NCI-H146 treated with DMSO at 0.1 percent for 48 hours (cell line): ENCODE measurements around the gene AWAT2.

Experiments used
- DNase-seq: peaks from one replicate; lab custom pipeline; 2025; ENCODE audit not compliant: unreplicated experiment; lab: John Stamatoyannopoulos, UW

The AWAT2 gene, protein sequence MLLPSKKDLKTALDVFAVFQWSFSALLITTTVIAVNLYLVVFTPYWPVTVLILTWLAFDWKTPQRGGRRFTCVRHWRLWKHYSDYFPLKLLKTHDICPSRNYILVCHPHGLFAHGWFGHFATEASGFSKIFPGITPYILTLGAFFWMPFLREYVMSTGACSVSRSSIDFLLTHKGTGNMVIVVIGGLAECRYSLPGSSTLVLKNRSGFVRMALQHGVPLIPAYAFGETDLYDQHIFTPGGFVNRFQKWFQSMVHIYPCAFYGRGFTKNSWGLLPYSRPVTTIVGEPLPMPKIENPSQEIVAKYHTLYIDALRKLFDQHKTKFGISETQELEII

GRCh38 chrX:70049925-70050324 is at the start of gene AWAT2:
AWAT2 (minus strand) TSS chrX:70049938; CDS start chrX:70049932, 6 bp downstream.
- DNase-seq = no peak

- no peak for DNase-seq
Measured at GRCh38 chrX:70096052-70096451, 46.3 kb upstream of the AWAT2 start.

DNA sequence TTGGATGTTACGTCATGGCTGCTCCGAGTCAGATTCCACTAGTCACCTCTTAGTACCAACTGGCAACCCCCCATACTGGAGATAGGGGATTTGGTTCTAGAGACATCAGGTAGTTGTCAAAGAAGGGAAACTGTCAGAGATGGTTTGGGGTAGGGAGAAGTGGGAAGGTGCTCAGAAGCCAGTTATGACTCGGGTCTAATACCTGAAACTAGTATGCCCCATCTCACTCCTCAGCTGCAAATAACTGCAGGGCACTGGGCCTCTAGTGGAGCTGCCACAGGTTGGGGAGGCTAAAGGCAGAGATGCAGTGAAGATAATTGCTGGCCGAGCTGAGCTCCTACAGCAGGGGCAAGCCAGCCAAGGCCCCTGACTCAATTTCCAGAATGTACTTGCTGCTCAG is 42.5 kb upstream of the AWAT2 start:
- DNase-seq = no peak

- no peak for DNase-seq
Measured at GRCh38 chrX:70089604-70090297, 40.0 kb upstream of the AWAT2 start.

GRCh38 chrX:70088751-70089150 is 39.0 kb upstream of the AWAT2 start:
- no peak for DNase-seq

DNA sequence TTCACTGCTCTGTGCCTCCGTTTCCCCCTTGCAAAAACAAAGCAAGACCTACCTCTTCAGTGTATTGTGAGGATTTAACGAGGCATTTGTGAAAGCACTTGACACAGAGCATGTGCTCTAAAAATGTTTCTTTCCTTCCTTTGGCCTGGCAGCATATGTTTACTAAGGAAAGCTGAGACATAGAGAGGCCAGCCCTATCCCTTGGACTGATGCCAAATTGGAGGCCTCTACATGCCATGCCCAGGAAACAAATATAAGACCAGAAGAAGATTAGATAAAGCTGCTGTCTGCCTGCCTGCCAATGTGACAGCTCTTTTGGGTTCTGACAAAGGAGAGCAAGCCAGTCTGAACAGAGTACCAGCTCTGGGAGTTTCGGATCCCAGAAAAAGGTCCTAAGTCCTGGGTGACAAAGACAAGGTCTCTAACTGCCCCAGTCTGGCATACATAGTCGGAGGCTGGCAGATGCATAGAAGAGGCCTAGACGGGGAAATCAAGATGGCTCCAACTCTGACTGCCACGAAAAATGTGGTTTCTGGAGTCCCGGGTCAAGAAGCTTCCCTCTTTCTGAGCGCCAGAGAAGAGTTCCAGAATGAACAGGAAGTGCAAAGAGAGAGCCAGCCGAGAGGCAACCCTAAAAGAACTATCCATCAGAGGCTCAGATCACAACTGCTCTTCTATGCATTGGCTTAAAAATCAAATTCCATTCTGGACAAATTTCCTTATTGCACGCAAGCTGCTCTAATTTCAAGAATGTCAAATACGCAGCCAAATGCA is 38.3 kb upstream of the AWAT2 start:
- no peak for DNase-seq

- no peak for DNase-seq
Measured at GRCh38 chrX:70084592-70085240, 35.0 kb upstream of the AWAT2 start.

DNA sequence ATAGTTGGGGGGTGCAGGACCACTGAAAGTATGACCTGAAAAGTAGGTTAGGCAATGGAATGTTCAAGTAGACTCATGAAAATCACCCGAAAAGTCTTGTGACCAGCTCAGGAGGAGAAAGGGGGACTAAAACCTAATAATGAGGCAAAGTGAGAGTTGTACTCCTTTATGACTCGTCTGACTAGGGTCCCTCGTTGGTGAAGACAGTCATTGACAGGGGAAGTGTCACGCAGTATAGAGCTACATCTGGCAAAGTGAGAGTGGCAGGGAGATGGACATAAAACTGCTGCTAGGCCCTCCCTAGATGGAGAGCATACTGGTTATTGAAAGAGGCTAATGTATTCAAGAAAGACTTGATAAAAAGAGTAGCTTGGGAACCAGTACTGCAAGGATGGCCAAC is 33.0 kb upstream of the AWAT2 start:
- no peak for DNase-seq

DNA sequence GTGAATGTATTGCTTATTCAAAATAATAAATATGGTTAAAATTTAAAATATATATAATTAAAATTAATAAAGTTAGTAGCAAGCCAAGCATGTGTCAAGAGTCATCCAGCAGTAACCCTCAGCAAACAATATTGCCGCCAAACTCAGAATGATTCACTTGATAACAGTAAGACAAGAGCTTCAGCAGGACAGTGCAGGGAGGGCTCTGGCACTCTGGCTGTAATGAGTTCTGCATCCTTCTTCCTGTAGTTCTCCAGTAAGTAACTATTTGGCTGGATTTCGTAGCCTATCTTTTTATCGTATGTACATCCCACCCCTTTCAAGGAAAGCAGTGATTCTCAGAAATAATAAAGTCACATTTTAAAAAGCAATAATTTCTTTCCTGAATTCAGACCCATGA is 30.1 kb upstream of the AWAT2 start:
- DNase-seq = no peak

- DNase-seq = no peak
Measured at GRCh38 chrX:70079297-70079696, 29.6 kb upstream of the AWAT2 start.

GRCh38 chrX:70066646-70067045 is 16.9 kb upstream of the AWAT2 start:
- no peak for DNase-seq

GRCh38 chrX:70062961-70063550 is 13.3 kb upstream of the AWAT2 start:
- DNase-seq = no peak

DNA sequence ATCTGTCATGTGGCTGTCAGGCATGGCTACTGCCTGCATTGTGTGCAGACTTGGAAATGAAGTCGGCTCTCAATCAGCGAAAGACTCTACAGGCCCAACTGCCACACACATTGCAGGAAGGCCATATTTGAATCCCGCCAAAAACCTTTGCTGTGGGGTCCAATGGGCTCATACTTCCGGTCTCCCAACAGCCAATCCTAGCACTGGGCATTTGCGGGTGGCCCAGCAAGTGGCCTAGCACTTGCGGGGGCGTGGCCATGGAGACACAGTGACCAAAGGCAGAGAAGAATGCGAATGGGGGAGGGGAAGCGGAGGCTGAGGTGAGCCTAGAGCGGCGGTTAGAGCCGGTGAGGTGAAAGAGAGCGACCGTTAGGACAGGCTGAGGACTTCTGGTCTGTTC is 12.3 kb upstream of the AWAT2 start, which contains the start of gene OTUD6A:
TSS of gene OTUD6A (plus strand) at position 382 of the 400 bp plus-strand sequence. CDS start 68 bp downstream, outside the sequence.
- no peak for DNase-seq

- DNase-seq = no peak
Measured at GRCh38 chrX:70054391-70054790, 4.7 kb upstream of the AWAT2 start.

- no peak for DNase-seq
Measured at GRCh38 chrX:70052895-70053615, 3.3 kb upstream of the AWAT2 start.

DNA sequence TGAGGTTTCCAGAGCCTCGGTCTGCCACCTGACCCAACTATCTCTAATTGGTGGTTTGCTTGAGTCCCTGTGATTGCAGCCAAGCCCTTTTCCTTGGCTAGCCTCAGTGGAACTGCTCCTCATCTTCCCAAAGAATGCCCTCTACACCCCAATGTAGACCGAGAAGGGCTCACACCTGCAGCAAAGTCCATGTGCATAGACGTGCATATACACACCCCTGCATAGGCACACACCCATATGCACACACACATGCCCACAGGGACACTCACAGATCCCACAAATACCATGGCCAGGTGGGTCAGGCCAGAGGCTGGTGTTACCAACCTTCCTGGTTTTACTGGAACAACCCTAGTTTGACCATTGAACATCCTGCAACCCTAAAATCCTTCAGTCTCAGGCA is 332 bp downstream of the AWAT2 start:
- DNase-seq = no peak

GRCh38 chrX:70046978-70047377 is 2.8 kb downstream of the AWAT2 start:
- DNase-seq = no peak

- DNase-seq = no peak
Measured at GRCh38 chrX:70044541-70045245, 5.0 kb downstream of the AWAT2 start.

- DNase-seq = no peak
Measured at GRCh38 chrX:70043685-70044084, 6.1 kb downstream of the AWAT2 start.
